A549 (cell line): Measurements from ENCODE around the gene DNAJC2. TPM values are rescaled to one million over a fixed set of nuclear protein-coding genes. Genes with fewer than 3 reads are reported as not detected.
"Not testable (repeated sequence)": the region's sequence is repeated elsewhere in the genome, so short reads cannot be mapped to it uniquely, and the experiment has no call there.

Experiments
- ATAC-seq, 2 experiments: fragments of 200-7000 bp in 1 of 2; fragments of >200 bp in 1 of 2; cut with Nextera tagmentation in 1 of 2; cut with Tn5 transposase in 1 of 2; 3 replicates each; pipeline versions ENCODE4 v1.8.0 to v1.9.1; 2018 to 2020; ENCODE audit warnings: mild to moderate bottlenecking in 1 of 2, moderate library complexity in 1 of 2
- CTCF ChIA-PET: fragments of 300-600 bp; sonication (Branson Sonifier 250); formaldehyde crosslinking; extraction: SDS; loops from one replicate; lab custom pipeline; 2021; ENCODE audit warnings: antibody characterized with exemption, inconsistent platforms; lab: Yijun Ruan, JAX
- POLR2A ChIA-PET: fragments of 350-600 bp; formaldehyde crosslinking; extraction: SDS; loops from one replicate; lab custom pipeline; 2021; ENCODE audit warnings: antibody characterized with exemption, inconsistent platforms; lab: Yijun Ruan, JAX
- DNase-seq, 2 experiments: peaks; one replicate each; pipeline versions ENCODE4 v3.0.0 to v3.0.0-alpha.2; 2011 to 2016; ENCODE audit warnings: low read depth in 1 of 2, low spot score in 1 of 2
- FAIRE-seq: peaks from 2 replicates; lab custom pipeline; 2011; peaks lifted over from hg19 to GRCh38; lab: Jason Lieb, UNC
- H3K27ac ChIP-seq, 2 experiments: fragments of >200 bp; sonication (Bioruptor Twin); formaldehyde crosslinking; 3 replicates each; pipeline ENCODE4 v1.5.1; 2016 to 2017
- H3K4me1 ChIP-seq: fragments of >200 bp; sonication (Bioruptor Twin); formaldehyde crosslinking; 3 replicates; pipeline ENCODE4 v1.6.1; 2016
- H3K4me2 ChIP-seq: fragments of >200 bp; sonication (Bioruptor Twin); formaldehyde crosslinking; 3 replicates; pipeline ENCODE4 v1.6.1; 2016
- H3K4me3 ChIP-seq: fragments of >200 bp; sonication (Bioruptor Twin); formaldehyde crosslinking; 3 replicates; pipeline ENCODE4 v1.5.1; 2016
- H3K9me3 ChIP-seq: fragments of >200 bp; sonication (Bioruptor Twin); formaldehyde crosslinking; 3 replicates; pipeline ENCODE4 v1.6.1; 2016
- CBX8 ChIP-seq: fragments of 200-600 bp; sonication (generic); IDR thresholded peaks from 2 replicates; pipeline ENCODE4 v1.6.1; 2016
- CHD2 ChIP-seq: fragments of 150-350 bp; IDR thresholded peaks from 2 replicates; pipeline ENCODE4 v1.6.1; 2014; ENCODE audit warnings: low read length; ENCODE audit not compliant: partially characterized antibody
- ESRRA ChIP-seq: fragments of 150-350 bp; IDR thresholded peaks from 2 replicates; pipeline ENCODE4 v1.6.1; 2014; ENCODE audit warnings: mild to moderate bottlenecking, low read length, borderline replicate concordance
- FOXS1 ChIP-seq: fragments of 250-450 bp; sonication (Bioruptor Pico); IDR thresholded peaks from 2 replicates; pipeline ENCODE4 v1.5.0; 2020; ENCODE audit warnings: mild to moderate bottlenecking, moderate library complexity
- HES2 ChIP-seq: fragments of >200 bp; sonication (Bioruptor Twin); formaldehyde crosslinking; IDR thresholded peaks from 2 replicates; pipeline ENCODE4 v1.6.1; 2016
- HOXB13 ChIP-seq: fragments of 250-450 bp; sonication (Bioruptor Pico); IDR thresholded peaks from 2 replicates; pipeline ENCODE4 v1.5.0; 2020; ENCODE audit warnings: low read depth, mild to moderate bottlenecking, moderate library complexity
- HOXB5 ChIP-seq: fragments of 250-450 bp; sonication (Bioruptor Pico); IDR thresholded peaks from 2 replicates; pipeline ENCODE4 v1.5.0; 2020; ENCODE audit warnings: mild to moderate bottlenecking, moderate library complexity
- KDM1A ChIP-seq: fragments of 200-600 bp; sonication (generic); IDR thresholded peaks from 2 replicates; pipeline ENCODE4 v1.6.1; 2016; ENCODE audit warnings: low read depth, mild to moderate bottlenecking
- MAFK ChIP-seq: fragments of 450-650 bp; IDR thresholded peaks from 2 replicates; pipeline ENCODE4 v1.6.1; 2014; ENCODE audit not compliant: partially characterized antibody
- MAX ChIP-seq: IDR thresholded peaks from 2 replicates; pipeline ENCODE4 v1.6.1; 2012
- MAZ ChIP-seq: fragments of 150-350 bp; IDR thresholded peaks from 2 replicates; pipeline ENCODE4 v1.6.1; 2014; ENCODE audit warnings: antibody characterized with exemption, low read depth, low read length, borderline replicate concordance
- NPAS2 ChIP-seq: fragments of 250-450 bp; sonication (Bioruptor Pico); IDR thresholded peaks from 2 replicates; pipeline ENCODE4 v1.8.0; 2022; ENCODE audit warnings: mild to moderate bottlenecking, moderate library complexity, borderline replicate concordance
- NR3C1 ChIP-seq: fragments of >200 bp; sonication (Bioruptor Twin); formaldehyde crosslinking; IDR thresholded peaks from 3 replicates; pipeline ENCODE4 v1.6.1; 2017
- POLR2A ChIP-seq: IDR thresholded peaks from 2 replicates; pipeline ENCODE4 v1.6.1; 2012; ENCODE audit warnings: mild to moderate bottlenecking, low read length
- POLR2AphosphoS2 ChIP-seq: conservative IDR thresholded peaks from 2 replicates; pipeline ENCODE4 v1.6.1; 2012; ENCODE audit warnings: low read length, improper control_type of control experiment, inconsistent platforms
- RCOR1 ChIP-seq: fragments of 150-350 bp; IDR thresholded peaks from 2 replicates; pipeline ENCODE4 v1.6.1; 2014; ENCODE audit warnings: antibody characterized with exemption, low read length, low read depth
- RNF2 ChIP-seq: fragments of 200-600 bp; sonication (generic); IDR thresholded peaks from 2 replicates; pipeline ENCODE4 v1.6.1; 2016; ENCODE audit warnings: low read depth, mild to moderate bottlenecking, antibody characterized with exemption, moderate library complexity, borderline replicate concordance
- SREBF2 ChIP-seq: fragments of 450-650 bp; IDR thresholded peaks from 2 replicates; pipeline ENCODE4 v1.6.1; 2014; ENCODE audit warnings: mild to moderate bottlenecking, moderate library complexity
- TP53 ChIP-seq: fragments of 250-450 bp; sonication (Bioruptor Pico); IDR thresholded peaks from 2 replicates; pipeline ENCODE4 v1.5.0; 2021; ENCODE audit warnings: mild to moderate bottlenecking, moderate library complexity
- USF2 ChIP-seq: fragments of 450-650 bp; IDR thresholded peaks from 2 replicates; pipeline ENCODE4 v1.6.1; 2014; ENCODE audit warnings: antibody characterized with exemption
- ZC3H11A ChIP-seq: fragments of 450-650 bp; IDR thresholded peaks from 2 replicates; pipeline ENCODE4 v1.6.1; 2014; ENCODE audit warnings: antibody characterized with exemption, mild to moderate bottlenecking
- ZFP36 ChIP-seq: fragments of 450-650 bp; IDR thresholded peaks from 2 replicates; pipeline ENCODE4 v1.6.1; 2014; ENCODE audit warnings: borderline replicate concordance; ENCODE audit not compliant: partially characterized antibody
- ZNF302 ChIP-seq: fragments of 250-450 bp; sonication (Bioruptor Pico); IDR thresholded peaks from 2 replicates; pipeline ENCODE4 v1.9.0; 2021; ENCODE audit warnings: inconsistent platforms, mild to moderate bottlenecking, moderate library complexity
- WGBS: methylation state at CpG from one replicate; pipeline ENCODE4 v1.1.6; 2017; ENCODE audit errors: missing lambda C conversion rate; 5-methylcytosine and 5-hydroxymethylcytosine counted together
- polyA plus RNA-seq, 4 experiments: library from polyadenylated mRNA; depleted of rRNA in 3 of 4; stranded (reverse); fragments of >200 nt; fragmentation: RNase III in 1 of 4; extraction: RNeasy Plus Mini Kit Qiagen cat#74134 plus additional on column Dnase treatment in 1 of 4; gene quantifications; 2 replicates in 3 of 4; 3 replicates in 1 of 4; pipeline ENCODE4 v1.2.3, GENCODE V29; 2011 to 2017

Gene DNAJC2
- polyA plus RNA-seq, 2 of the 4 experiments (the other 2 are of a cell fraction): 48.8 to 63.3 TPM

- H3K27ac ChIP-seq: no peak overlapping the region
- H3K4me3 ChIP-seq: no peak overlapping the region
- no peak for ATAC-seq
- TF ChIP-seq ZFP36: no peak
- TF ChIP-seq KDM1A: no peak
- no peak for TF ChIP-seq SREBF2
- no peak for TF ChIP-seq HOXB5 (CRISPR knock-in tag)
- TF ChIP-seq MAFK: no peak
- no peak for TF ChIP-seq CBX8
- no peak for TF ChIP-seq HOXB13 (CRISPR knock-in tag)
- TF ChIP-seq FOXS1 (CRISPR knock-in tag): no peak
- no peak for TF ChIP-seq USF2
- TF ChIP-seq HES2: no peak
- TF ChIP-seq ZC3H11A: no peak
- no peak for TF ChIP-seq MAX
- TF ChIP-seq ESRRA: no peak
- no peak for TF ChIP-seq RNF2
- no peak for TF ChIP-seq ZNF302 (CRISPR knock-in tag)
- no peak for TF ChIP-seq CHD2
- TF ChIP-seq RCOR1: no peak
- no peak for TF ChIP-seq MAZ
- no peak for TF ChIP-seq POLR2AphosphoS2
- peaks cover 4% of the 10 kb centered on the region for H3K4me1 ChIP-seq
- H3K4me2 ChIP-seq: no peak overlapping the region
- no peak for DNase-seq
- no peak for FAIRE-seq
- 98% methylated on average over 1 of the region's 1 CpG for WGBS
- ChIA-PET POLR2A (no interaction called here), CTCF (no interaction called here)
- H3K9me3 ChIP-seq: no peaks in the 10 kb centered on the region
Measured at GRCh38 chr7:103293526-103293925, 51.0 kb downstream of the DNAJC2 start.

GRCh38 chr7:103292122-103292521, 52.4 kb downstream of the DNAJC2 start:
- FAIRE-seq: no peak
- Histone ChIP-seq H3K4me3 (no peak overlapping the region), H3K4me1 (no peaks in the 10 kb centered on the region), H3K4me2 (no peak overlapping the region), H3K9me3 (no peaks in the 10 kb centered on the region), H3K27ac (no peak overlapping the region)
- TF ChIP-seq TP53 (CRISPR knock-in tag) (no peak), FOXS1 (CRISPR knock-in tag) (no peak), KDM1A (no peak), NPAS2 (CRISPR knock-in tag) (no peak), NR3C1 (no peak), POLR2A (no peak)
- ATAC-seq: no peak; a peak in 1 of 6 replicates
- POLR2A ChIA-PET: no interaction called here
- WGBS: 27% methylated on average over 3 of the region's 3 CpGs
- CTCF ChIA-PET: interaction anchor here (1.5 kb wide), 1 partner anchor 9 kb away, joined by 3 read pairs; no protein-coding TSS in a partner anchor
- no peak for DNase-seq

- 13% methylated on average over 3 of the region's 3 CpGs for WGBS
- FAIRE-seq, ATAC-seq, H3K4me3 ChIP-seq, H3K9me3 ChIP-seq, H3K4me1 ChIP-seq, H3K4me2 ChIP-seq, DNase-seq, H3K27ac ChIP-seq, POLR2A ChIA-PET: not testable (repeated sequence)
- CTCF ChIA-PET: interaction anchor here (1.5 kb wide), 1 partner anchor 126 kb away, joined by 3 read pairs; no protein-coding TSS in a partner anchor
Measured at GRCh38 chr7:103282802-103283427, 61.7 kb downstream of the DNAJC2 start.

DNA sequence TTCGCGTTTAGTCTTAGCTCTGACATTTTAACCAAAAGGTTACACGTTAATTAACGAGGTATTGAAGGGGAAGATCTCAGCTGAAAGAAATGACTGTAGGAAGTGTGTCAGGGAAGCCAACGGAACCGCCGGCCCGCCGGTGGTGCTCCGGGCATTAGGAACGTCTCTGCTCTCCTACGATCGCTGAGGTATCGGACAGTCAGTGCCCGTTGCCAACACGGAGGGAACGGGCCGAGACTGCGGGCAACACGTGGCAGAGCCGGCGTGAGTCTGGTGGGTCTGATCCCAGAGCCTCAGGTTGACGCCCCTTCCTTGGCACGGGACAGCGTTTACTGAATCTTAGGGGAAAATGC, 63.8 kb downstream of the DNAJC2 start:
- not testable (repeated sequence) for FAIRE-seq

More for the DNA sequence above, 63.8 kb downstream of the DNAJC2 start:
- peak overlapping the region; percentile 79 for H3K4me3 ChIP-seq
- H3K4me1 ChIP-seq, H3K9me3 ChIP-seq, POLR2A ChIA-PET, CTCF ChIA-PET, DNase-seq: not testable (repeated sequence)
- H3K4me2 ChIP-seq: peak overlapping the region; percentile 97
- ATAC-seq: peak in 1 of 2 experiments; percentile 46; a peak in 2 of 6 replicates
- 46% methylated on average over 25 of the region's 25 CpGs for WGBS
- peak overlapping the region; percentile 73 to 89; a peak in 5 of 6 replicates for H3K27ac ChIP-seq
